Chondrocyte (in vitro differentiated cells): Measurements from ENCODE around the gene ABCD3. TPM values are rescaled to one million over a fixed set of nuclear protein-coding genes. Genes with fewer than 3 reads are reported as not detected.

Experiments used
- DNase-seq: peaks from one replicate; pipeline ENCODE4 v3.0.0; 2021; ENCODE audit warnings: mixed read lengths, low spot score
- H3K27ac Mint-ChIP-seq: one replicate; pipeline ENCODE4 v1.8.0; 2021; ENCODE audit warnings: mild to moderate bottlenecking, moderate library complexity, mixed read lengths; ENCODE audit not compliant: unreplicated experiment
- H3K27me3 Mint-ChIP-seq: 2 replicates; pipeline ENCODE4 v1.8.0; 2021; ENCODE audit warnings: low read depth, mixed read lengths
- H3K36me3 Mint-ChIP-seq: 2 replicates; pipeline ENCODE4 v1.8.0; 2021; ENCODE audit warnings: low read depth, mixed read lengths
- H3K4me1 Mint-ChIP-seq: 2 replicates; pipeline ENCODE4 v1.8.0; 2021; ENCODE audit warnings: low read depth, mild to moderate bottlenecking, mixed read lengths
- H3K4me3 Mint-ChIP-seq: one replicate; pipeline ENCODE4 v1.8.0; 2021; ENCODE audit warnings: mild to moderate bottlenecking, moderate library complexity, mixed read lengths; ENCODE audit not compliant: unreplicated experiment
- H3K9me3 Mint-ChIP-seq: 2 replicates; pipeline ENCODE4 v1.8.0; 2021; ENCODE audit warnings: low read depth, mixed read lengths
- total RNA-seq: library from RNA; stranded (reverse); gene quantifications from 3 replicates; pipeline ENCODE4 v1.2.1, GENCODE V29; 2021
- TF ChIP-seq, protein P1 (sequence below): fragments of 200-600 bp; sonication (generic); IDR thresholded peaks from 2 replicates; pipeline ENCODE4 v1.5.0; 2021; ENCODE audit warnings: antibody characterized with exemption, mild to moderate bottlenecking, moderate library complexity

ABCD3 gene
- total RNA-seq, 1 donor from 2014 or later: 36.1 TPM

DNA sequence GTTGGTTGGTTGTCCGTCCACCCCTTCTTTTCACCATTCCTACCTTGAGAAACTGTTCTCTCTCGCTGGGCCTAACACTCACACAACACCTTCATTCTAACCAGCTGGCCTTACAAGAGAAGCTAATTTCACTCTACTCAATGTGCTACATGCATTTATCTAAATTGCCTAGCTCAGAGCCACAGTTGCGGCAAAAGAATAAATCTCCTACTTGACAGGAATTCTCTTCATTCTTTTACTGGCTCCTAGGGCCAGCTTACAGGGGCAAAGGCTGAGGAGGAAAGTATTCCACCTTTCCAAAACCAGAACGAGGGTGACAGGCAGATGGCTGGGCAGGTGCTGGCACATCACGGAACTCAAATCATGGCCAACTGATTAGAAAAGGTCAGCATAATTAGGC is 116.9 kb downstream of the ABCD3 start:
- H3K9me3 Mint-ChIP-seq: no peaks in the 10 kb centered on the region
- TF ChIP-seq, protein P1, sequence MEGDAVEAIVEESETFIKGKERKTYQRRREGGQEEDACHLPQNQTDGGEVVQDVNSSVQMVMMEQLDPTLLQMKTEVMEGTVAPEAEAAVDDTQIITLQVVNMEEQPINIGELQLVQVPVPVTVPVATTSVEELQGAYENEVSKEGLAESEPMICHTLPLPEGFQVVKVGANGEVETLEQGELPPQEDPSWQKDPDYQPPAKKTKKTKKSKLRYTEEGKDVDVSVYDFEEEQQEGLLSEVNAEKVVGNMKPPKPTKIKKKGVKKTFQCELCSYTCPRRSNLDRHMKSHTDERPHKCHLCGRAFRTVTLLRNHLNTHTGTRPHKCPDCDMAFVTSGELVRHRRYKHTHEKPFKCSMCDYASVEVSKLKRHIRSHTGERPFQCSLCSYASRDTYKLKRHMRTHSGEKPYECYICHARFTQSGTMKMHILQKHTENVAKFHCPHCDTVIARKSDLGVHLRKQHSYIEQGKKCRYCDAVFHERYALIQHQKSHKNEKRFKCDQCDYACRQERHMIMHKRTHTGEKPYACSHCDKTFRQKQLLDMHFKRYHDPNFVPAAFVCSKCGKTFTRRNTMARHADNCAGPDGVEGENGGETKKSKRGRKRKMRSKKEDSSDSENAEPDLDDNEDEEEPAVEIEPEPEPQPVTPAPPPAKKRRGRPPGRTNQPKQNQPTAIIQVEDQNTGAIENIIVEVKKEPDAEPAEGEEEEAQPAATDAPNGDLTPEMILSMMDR: no peak
- H3K36me3 Mint-ChIP-seq: peaks cover 18% of the 10 kb centered on the region
- peaks cover 21% of the 10 kb centered on the region for H3K4me1 Mint-ChIP-seq
- no peak overlapping the region for H3K27ac Mint-ChIP-seq
- no peak for DNase-seq
- no peak overlapping the region for H3K4me3 Mint-ChIP-seq
- H3K27me3 Mint-ChIP-seq: no peaks in the 10 kb centered on the region

GRCh38 chr1:94535879-94536278 is 117.7 kb downstream of the ABCD3 start:
- no peak overlapping the region for H3K27ac Mint-ChIP-seq
- peaks cover 10% of the 10 kb centered on the region for H3K36me3 Mint-ChIP-seq
- H3K27me3 Mint-ChIP-seq: no peaks in the 10 kb centered on the region
- H3K4me1 Mint-ChIP-seq: peaks cover 29% of the 10 kb centered on the region
- H3K9me3 Mint-ChIP-seq: no peaks in the 10 kb centered on the region
- no peak overlapping the region for H3K4me3 Mint-ChIP-seq
- DNase-seq: no peak
- TF ChIP-seq, protein P1: no peak

DNA sequence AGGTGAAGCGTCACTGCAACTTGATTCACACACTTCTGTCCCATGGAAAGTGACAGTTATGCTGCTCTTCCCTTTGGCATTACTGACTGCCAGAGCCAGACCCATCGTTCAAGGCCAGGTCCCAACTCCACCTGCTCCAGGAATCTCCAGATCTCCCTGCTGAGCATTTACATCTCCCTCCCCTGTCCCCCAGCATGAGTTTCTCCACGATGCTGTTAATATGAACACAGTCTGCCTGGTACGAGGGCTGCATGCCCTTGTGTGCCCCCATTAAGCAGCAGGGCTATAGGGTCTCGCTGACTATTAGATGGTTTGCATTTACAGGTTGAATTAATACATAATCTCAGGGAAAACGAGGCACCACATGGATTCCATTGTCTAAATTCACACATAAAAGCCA is 119.1 kb downstream of the ABCD3 start:
- peaks cover 34% of the 10 kb centered on the region for H3K4me1 Mint-ChIP-seq
- TF ChIP-seq, protein P1: no peak
- no peak for DNase-seq
- no peak overlapping the region for H3K27ac Mint-ChIP-seq
- peaks cover 10% of the 10 kb centered on the region for H3K36me3 Mint-ChIP-seq
- no peaks in the 10 kb centered on the region for H3K27me3 Mint-ChIP-seq
- H3K4me3 Mint-ChIP-seq: no peak overlapping the region
- no peaks in the 10 kb centered on the region for H3K9me3 Mint-ChIP-seq

DNA sequence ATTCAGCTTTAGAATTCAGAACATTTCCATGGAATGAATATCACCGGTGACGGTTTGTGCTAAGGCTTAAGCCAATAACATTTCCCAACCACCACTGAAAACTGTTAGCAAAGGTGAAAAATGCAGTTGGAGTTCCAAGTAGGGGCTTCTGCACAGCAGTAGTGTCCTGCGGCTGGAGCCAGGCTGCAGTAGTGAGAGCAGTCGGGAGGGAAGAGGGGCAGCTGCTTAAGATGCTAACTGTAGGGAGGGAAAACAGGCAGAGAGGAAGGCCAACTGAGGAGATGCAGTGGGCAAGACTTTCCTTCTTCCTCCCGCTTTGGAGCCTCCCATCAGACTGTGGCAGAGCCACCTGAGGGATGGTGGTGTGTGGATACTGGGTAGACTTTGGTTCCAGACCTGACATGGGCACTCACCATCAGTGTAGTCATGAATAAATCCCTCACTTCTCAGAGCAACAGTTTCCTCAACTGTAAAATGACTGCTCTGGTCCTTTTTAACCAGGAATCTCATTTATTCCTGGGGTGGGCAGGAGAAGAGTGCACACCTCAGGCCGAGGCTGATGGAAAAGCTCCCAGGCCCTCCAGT is 120.1 kb downstream of the ABCD3 start:
- H3K27ac Mint-ChIP-seq: no peak overlapping the region
- DNase-seq: no peak

DNA sequence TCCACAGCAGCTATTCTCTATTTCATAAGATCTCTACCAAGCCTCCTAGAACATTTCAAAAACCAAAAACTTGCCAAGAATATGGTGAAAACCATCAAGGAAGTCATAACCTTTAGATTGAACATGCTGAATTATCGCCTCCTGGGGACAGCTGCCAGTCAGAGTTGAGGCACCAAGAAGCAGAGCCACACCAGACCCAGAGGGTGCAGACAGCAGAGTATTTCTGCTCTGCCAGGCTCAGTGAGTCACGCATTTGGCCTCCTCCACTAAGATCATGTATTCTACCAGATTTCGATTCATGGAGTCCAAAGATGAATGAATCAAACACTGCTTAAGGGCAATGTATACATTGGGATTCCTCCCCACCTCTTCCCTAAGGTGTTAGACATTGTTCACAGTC is 121.3 kb downstream of the ABCD3 start:
- H3K27ac Mint-ChIP-seq: no peak overlapping the region
- no peak for DNase-seq
- H3K4me3 Mint-ChIP-seq: peak overlapping the region; percentile 43
- H3K4me1 Mint-ChIP-seq: peaks cover 56% of the 10 kb centered on the region
- no peaks in the 10 kb centered on the region for H3K9me3 Mint-ChIP-seq
- H3K36me3 Mint-ChIP-seq: peaks cover 3% of the 10 kb centered on the region
- no peaks in the 10 kb centered on the region for H3K27me3 Mint-ChIP-seq
- TF ChIP-seq, protein P1: no peak

More for the DNA sequence above, 120.1 kb downstream of the ABCD3 start:
- Mint-ChIP-seq H3K4me1 (peaks cover 45% of the 10 kb centered on the region), H3K9me3 (no peaks in the 10 kb centered on the region), H3K27me3 (no peaks in the 10 kb centered on the region), H3K36me3 (peaks cover 5% of the 10 kb centered on the region), H3K4me3 (no peak overlapping the region)
- TF ChIP-seq, protein P1: no peak
